Keratinocyte (primary cell): Measurements from ENCODE around the gene CSMD2. TPM values are rescaled to one million over a fixed set of nuclear protein-coding genes. Genes with fewer than 3 reads are reported as not detected.

Experiments
- DNase-seq: peaks from one replicate; pipeline ENCODE4 v3.0.0-alpha.2; 2011; ENCODE audit warnings: low read depth, missing footprints, low spot score
- FAIRE-seq: peaks from 2 replicates; lab custom pipeline; 2011; peaks lifted over from hg19 to GRCh38; lab: Jason Lieb, UNC
- H2AFZ ChIP-seq: 2 replicates; pipeline ENCODE4 v1.6.0; 2012; ENCODE audit warnings: low read length, control low read depth, inconsistent platforms; ENCODE audit not compliant: control insufficient read depth
- H3K27ac ChIP-seq: 2 replicates; pipeline ENCODE4 v1.5.1; 2011; ENCODE audit warnings: low read length; ENCODE audit not compliant: control insufficient read depth, insufficient read depth
- H3K27me3 ChIP-seq: 3 replicates; pipeline ENCODE4 v1.6.0; 2011; ENCODE audit warnings: low read length; ENCODE audit not compliant: control insufficient read depth, insufficient read depth; ENCODE audit errors: extremely low read depth
- H3K36me3 ChIP-seq, 2 experiments: 2 replicates in 1 of 2; 3 replicates in 1 of 2; pipeline ENCODE4 v1.5.1; 2011; ENCODE audit warnings: low read length in 2 of 2, mild to moderate bottlenecking in 1 of 2; ENCODE audit not compliant: control insufficient read depth in 2 of 2, insufficient read depth in 2 of 2; ENCODE audit errors: extremely low read depth in 1 of 2
- H3K4me1 ChIP-seq: 3 replicates; pipeline ENCODE4 v1.5.1; 2011; ENCODE audit warnings: low read length; ENCODE audit not compliant: control insufficient read depth, insufficient read depth; ENCODE audit errors: extremely low read depth
- H3K4me2 ChIP-seq: 3 replicates; pipeline ENCODE4 v1.6.0; 2011; ENCODE audit warnings: low read depth, low read length; ENCODE audit not compliant: control insufficient read depth, insufficient read depth; ENCODE audit errors: extremely low read depth
- H3K4me3 ChIP-seq, 3 experiments: fragments of 200-600 bp in 1 of 3; sonication (generic) in 1 of 3; 2 replicates in 2 of 3; 3 replicates in 1 of 3; pipeline ENCODE4 v1.5.1; 2011 to 2016; ENCODE audit warnings: low read length in 3 of 3, mild to moderate bottlenecking in 3 of 3, control low read depth in 2 of 3, inconsistent platforms in 1 of 3, low read depth in 1 of 3, mixed read lengths in 1 of 3, mixed run types in 1 of 3, moderate library complexity in 1 of 3; ENCODE audit not compliant: control insufficient read depth in 2 of 3, insufficient read depth in 2 of 3; ENCODE audit errors: extremely low read depth in 1 of 3
- H3K79me2 ChIP-seq: 2 replicates; pipeline ENCODE4 v1.6.0; 2012; ENCODE audit warnings: low read length; ENCODE audit not compliant: control insufficient read depth, insufficient read depth
- H3K9ac ChIP-seq: 3 replicates; pipeline ENCODE4 v1.6.0; 2011; ENCODE audit warnings: low read length; ENCODE audit not compliant: control insufficient read depth, insufficient read depth; ENCODE audit errors: extremely low read depth
- H3K9me1 ChIP-seq: 3 replicates; pipeline ENCODE4 v1.6.0; 2011; ENCODE audit warnings: low read length; ENCODE audit not compliant: control insufficient read depth, insufficient read depth; ENCODE audit errors: extremely low read depth
- H3K9me3 ChIP-seq: 2 replicates; pipeline ENCODE4 v1.5.1; 2012; ENCODE audit warnings: low read depth, low read length; ENCODE audit not compliant: control insufficient read depth
- H4K20me1 ChIP-seq: 3 replicates; pipeline ENCODE4 v1.6.0; 2011; ENCODE audit warnings: low read length; ENCODE audit not compliant: control insufficient read depth, insufficient read depth; ENCODE audit errors: extremely low read depth
- CTCF ChIP-seq, 3 experiments: IDR thresholded peaks in 1 of 3; conservative IDR thresholded peaks in 1 of 3; optimal IDR thresholded peaks in 1 of 3; 2 replicates in 2 of 3; 3 replicates in 1 of 3; pipeline versions ENCODE3 to v1.5.1; 2011; ENCODE audit warnings: low read length in 3 of 3, mild to moderate bottlenecking in 3 of 3, moderate library complexity in 2 of 3, control low read depth in 1 of 3, inconsistent platforms in 1 of 3; ENCODE audit not compliant: insufficient read depth in 2 of 3; ENCODE audit errors: extremely low read depth in 1 of 3
- EZH2 ChIP-seq: IDR thresholded peaks from one replicate; pipeline ENCODE4 v1.6.1; 2012; ENCODE audit warnings: inconsistent platforms, mild to moderate bottlenecking, low read length, moderate library complexity
- dilution Hi-C: fragments of 300-500 bp; cut with MboI; formaldehyde crosslinking; loops from one replicate; pipeline ENCODE4 v1.7.0; 2020; ENCODE audit warnings: low sequenced_read_pairs; ENCODE audit not compliant: extremely low pct_ligation_motif_present
- polyA plus RNA-seq, 5 experiments: library from polyadenylated mRNA; depleted of rRNA in 3 of 5; stranded (reverse) in 3 of 5; stranded (forward) in 1 of 5; unstranded in 1 of 5; fragments of >200 nt; gene quantifications; 1 replicate in 1 of 5; 2 replicates in 3 of 5; 3 replicates in 1 of 5; pipeline versions ENCODE4 v1.2.1 to v1.2.3, GENCODE V29; 2011 to 2012; ENCODE audit warnings: missing spikeins in 2 of 5, low read depth in 1 of 5, low replicate concordance in 1 of 5

The CSMD2 gene
- polyA plus RNA-seq, 1 donor (not counting 4 experiments of a cell fraction or from before 2014, with no cell fraction given): 2.0 TPM

GRCh38 chr1:33532936-33533335 is 632.1 kb downstream of the CSMD2 start:
- H3K4me1 ChIP-seq: no peaks in the 10 kb centered on the region
- dilution Hi-C loops: no loop called here
- H3K4me3 ChIP-seq: no peak overlapping the region
- no peaks in the 10 kb centered on the region for H3K9me1 ChIP-seq
- H3K27me3 ChIP-seq: no peaks in the 10 kb centered on the region
- no peak overlapping the region for H3K27ac ChIP-seq
- no peak overlapping the region for H3K4me2 ChIP-seq
- H4K20me1 ChIP-seq: no peaks in the 10 kb centered on the region
- FAIRE-seq (no peak), DNase-seq (no peak)
- TF ChIP-seq CTCF (optimal IDR thresholded peaks at IDR 0.05 in 1 of 3, IDR thresholded peaks at IDR 0.05 in 1 of 3, conservative IDR thresholded peaks at IDR 0.05 in 1 of 3; ENCODE audit: extremely low read depth in 1 of 3, insufficient read depth in 2 of 3, low read length in 3 of 3) (no peak), EZH2 (no peak)
- H3K9me3 ChIP-seq: no peaks in the 10 kb centered on the region
- H3K36me3 ChIP-seq: no peaks in the 10 kb centered on the region
- no peak overlapping the region for H3K9ac ChIP-seq
- H2AFZ ChIP-seq: no peak overlapping the region
- H3K79me2 ChIP-seq: no peaks in the 10 kb centered on the region

GRCh38 chr1:33532250-33532649 is 632.8 kb downstream of the CSMD2 start:
- Histone ChIP-seq H3K27me3 (no peaks in the 10 kb centered on the region), H2AFZ (no peak overlapping the region), H3K4me3 (no peak overlapping the region), H3K79me2 (no peaks in the 10 kb centered on the region), H3K9ac (no peak overlapping the region), H3K4me2 (no peak overlapping the region), H3K9me3 (no peaks in the 10 kb centered on the region), H3K4me1 (no peaks in the 10 kb centered on the region), H4K20me1 (no peaks in the 10 kb centered on the region), H3K27ac (no peak overlapping the region), H3K9me1 (no peaks in the 10 kb centered on the region), H3K36me3 (no peaks in the 10 kb centered on the region)
- no peak for TF ChIP-seq EZH2
- TF ChIP-seq CTCF (optimal IDR thresholded peaks at IDR 0.05 in 1 of 3, IDR thresholded peaks at IDR 0.05 in 1 of 3, conservative IDR thresholded peaks at IDR 0.05 in 1 of 3; ENCODE audit: extremely low read depth in 1 of 3, insufficient read depth in 2 of 3, low read length in 3 of 3): no peak
- dilution Hi-C loops: no loop called here
- FAIRE-seq: no peak
- DNase-seq: no peak
